Right hindlimb (tissue), 1 donor: ENCODE measurements around the gene LCE1C.

Experiments used
- DNase-seq: peaks from one replicate; pipeline ENCODE4 v3.0.0-alpha.2; 2018

The LCE1C gene

GRCh38 chr1:152759453-152760173 is 46.8 kb downstream of the LCE1C start:
- DNase-seq, result no peak

DNA sequence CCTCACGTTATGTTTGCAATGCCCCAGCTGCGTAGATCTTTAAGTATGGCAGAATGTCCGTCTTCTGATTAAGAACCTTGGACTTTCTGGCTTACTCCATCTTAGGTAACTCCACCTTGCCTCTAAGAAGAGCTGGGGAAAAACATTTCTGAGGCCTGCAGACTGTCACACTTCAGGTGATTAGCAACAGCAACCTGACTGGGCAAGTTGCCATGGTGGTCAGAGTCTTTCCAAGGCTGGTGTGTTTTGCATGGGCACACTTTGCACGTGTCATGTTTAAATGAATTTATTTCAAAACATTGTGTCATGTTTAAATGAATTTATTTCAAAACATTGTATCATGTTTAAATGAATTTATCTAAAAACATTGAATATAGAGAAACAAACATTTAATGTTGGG is 47.8 kb downstream of the LCE1C start:
- DNase-seq, result no peak

DNA sequence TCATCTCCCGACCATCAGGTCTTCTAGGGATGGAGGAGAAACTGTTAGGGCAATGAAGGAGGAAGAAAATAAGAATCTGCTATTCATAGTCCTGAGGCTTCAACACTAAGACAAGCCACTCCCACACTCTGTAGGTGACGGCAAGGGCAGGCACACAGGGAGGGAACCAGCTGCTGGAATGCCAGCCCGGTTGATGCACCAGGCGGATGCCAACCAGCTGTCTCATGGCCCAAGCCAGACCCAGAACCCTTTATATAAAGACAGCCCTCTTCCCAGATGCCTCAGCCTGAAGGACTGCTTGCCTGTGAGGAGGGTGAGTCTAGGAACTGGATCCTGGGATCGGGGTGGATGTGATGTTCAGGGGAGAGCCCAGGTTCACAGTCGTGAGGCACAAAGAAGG is 48.7 kb downstream of the LCE1C start, which contains the start of gene KPRP:
TSS of gene KPRP (plus strand) at position 279 of the 400 bp plus-strand sequence. CDS start 1,564 bp downstream, outside the sequence.
- DNase-seq, result no peak

DNA sequence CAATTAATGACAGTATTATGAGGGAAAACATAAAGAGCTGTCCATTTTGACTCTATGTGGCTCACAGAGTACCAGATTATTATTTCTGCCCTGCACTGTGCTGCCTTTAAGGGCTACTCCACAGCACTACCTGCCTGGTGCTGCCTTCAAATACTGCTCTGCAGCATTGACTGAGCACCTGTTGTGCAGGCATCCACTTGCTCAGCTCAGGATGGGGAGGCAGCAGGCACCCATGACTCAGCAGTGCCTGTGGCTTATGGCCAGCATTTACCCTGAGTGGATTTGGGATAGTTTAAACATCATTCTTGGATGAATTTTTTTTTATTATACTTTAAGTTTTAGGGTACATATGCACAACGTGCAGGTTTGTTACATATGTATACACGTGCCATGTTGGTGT is 49.6 kb downstream of the LCE1C start:
- no peak for DNase-seq
